HEK293 (cell line): ENCODE results near the gene TRIP4.

Experiments used
- GFI1B ChIP-seq: fragments of 450-650 bp; formaldehyde crosslinking; IDR thresholded peaks from 2 replicates; pipeline ENCODE4 v1.5.1; 2016; ENCODE audit warnings: missing biosample characterization, missing genetic modification characterization
- GLI2 ChIP-seq: fragments of 450-650 bp; formaldehyde crosslinking; IDR thresholded peaks from 2 replicates; pipeline ENCODE4; 2017; ENCODE audit warnings: missing biosample characterization, missing genetic modification characterization, low read depth, borderline replicate concordance
- KLF8 ChIP-seq: fragments of 450-650 bp; formaldehyde crosslinking; IDR thresholded peaks from 2 replicates; pipeline ENCODE4 v1.5.1; 2016; ENCODE audit warnings: missing biosample characterization, missing genetic modification characterization
- OSR2 ChIP-seq: fragments of 450-650 bp; formaldehyde crosslinking; IDR thresholded peaks from 2 replicates; pipeline ENCODE4 v1.5.1; 2016; ENCODE audit warnings: missing biosample characterization, missing genetic modification characterization
- OVOL3 ChIP-seq: fragments of 450-650 bp; formaldehyde crosslinking; IDR thresholded peaks from 2 replicates; pipeline ENCODE4 v1.5.1; 2016; ENCODE audit warnings: missing biosample characterization, missing genetic modification characterization
- PRDM1 ChIP-seq: fragments of 450-650 bp; formaldehyde crosslinking; IDR thresholded peaks from 2 replicates; pipeline ENCODE4; 2016; ENCODE audit warnings: missing biosample characterization, missing genetic modification characterization
- RBAK ChIP-seq: fragments of 450-650 bp; formaldehyde crosslinking; IDR thresholded peaks from 2 replicates; pipeline ENCODE4 v1.5.1; 2016; ENCODE audit warnings: missing biosample characterization, missing genetic modification characterization
- ZBTB7A ChIP-seq: fragments of 450-650 bp; formaldehyde crosslinking; IDR thresholded peaks from 2 replicates; pipeline ENCODE4 v1.5.1; 2016; ENCODE audit warnings: low read depth, missing biosample characterization, missing genetic modification characterization
- ZEB2 ChIP-seq: fragments of 450-650 bp; formaldehyde crosslinking; IDR thresholded peaks from 2 replicates; pipeline ENCODE4 v1.5.1; 2016; ENCODE audit warnings: missing biosample characterization, missing genetic modification characterization
- ZNF266 ChIP-seq: fragments of 450-650 bp; formaldehyde crosslinking; IDR thresholded peaks from 2 replicates; pipeline ENCODE4 v1.5.1; 2016; ENCODE audit warnings: missing biosample characterization, missing genetic modification characterization, low read depth
- ZNF354C ChIP-seq: fragments of 450-650 bp; formaldehyde crosslinking; IDR thresholded peaks from 2 replicates; pipeline ENCODE4 v1.5.1; 2016; ENCODE audit warnings: missing biosample characterization, missing genetic modification characterization, low read depth, borderline replicate concordance
- ZNF366 ChIP-seq: fragments of 450-650 bp; formaldehyde crosslinking; conservative IDR thresholded peaks from 2 replicates; pipeline ENCODE4 v1.5.1; 2016; ENCODE audit warnings: missing biosample characterization, missing genetic modification characterization
- ZNF530 ChIP-seq: fragments of 450-650 bp; formaldehyde crosslinking; IDR thresholded peaks from 2 replicates; pipeline ENCODE4 v1.5.1; 2016; ENCODE audit warnings: low read depth, missing biosample characterization, missing genetic modification characterization
- ZNF560 ChIP-seq: fragments of 450-650 bp; formaldehyde crosslinking; IDR thresholded peaks from 2 replicates; pipeline ENCODE4 v1.5.1; 2017; ENCODE audit warnings: missing biosample characterization, missing genetic modification characterization, borderline replicate concordance
- ZNF629 ChIP-seq: fragments of 450-650 bp; formaldehyde crosslinking; IDR thresholded peaks from 2 replicates; pipeline ENCODE4 v1.5.1; 2017; ENCODE audit warnings: missing biosample characterization, missing genetic modification characterization
- ZNF664 ChIP-seq: fragments of 450-650 bp; formaldehyde crosslinking; IDR thresholded peaks from 2 replicates; pipeline ENCODE4 v1.5.1; 2016; ENCODE audit warnings: missing biosample characterization, missing genetic modification characterization
- ZNF701 ChIP-seq: fragments of 450-650 bp; formaldehyde crosslinking; IDR thresholded peaks from 2 replicates; pipeline ENCODE4 v1.5.1; 2016; ENCODE audit warnings: missing biosample characterization, missing genetic modification characterization
- ZNF776 ChIP-seq: fragments of 450-650 bp; formaldehyde crosslinking; IDR thresholded peaks from 2 replicates; pipeline ENCODE4 v1.5.0; 2017; ENCODE audit warnings: missing biosample characterization, missing genetic modification characterization, borderline replicate concordance
- ZNF777 ChIP-seq: fragments of 450-650 bp; formaldehyde crosslinking; IDR thresholded peaks from 2 replicates; pipeline ENCODE4 v1.5.1; 2017; ENCODE audit warnings: missing biosample characterization, missing genetic modification characterization, borderline replicate concordance
- TF ChIP-seq, protein P1 (sequence below): fragments of 450-650 bp; formaldehyde crosslinking; IDR thresholded peaks from 2 replicates; pipeline ENCODE4 v1.5.1; 2017; ENCODE audit warnings: missing biosample characterization, missing genetic modification characterization
- TF ChIP-seq, protein P2 (sequence below): fragments of 450-650 bp; formaldehyde crosslinking; IDR thresholded peaks from 2 replicates; pipeline ENCODE4 v1.5.1; 2016; ENCODE audit warnings: missing biosample characterization, missing genetic modification characterization
- TF ChIP-seq, protein P3 (sequence below): fragments of 450-650 bp; formaldehyde crosslinking; IDR thresholded peaks from 2 replicates; pipeline ENCODE4 v1.5.1; 2016; ENCODE audit warnings: missing biosample characterization, missing genetic modification characterization
- TF ChIP-seq, protein P4 (sequence below): fragments of 450-650 bp; formaldehyde crosslinking; IDR thresholded peaks from 2 replicates; pipeline ENCODE4 v1.5.1; 2016; ENCODE audit warnings: missing biosample characterization, missing genetic modification characterization
- TF ChIP-seq, protein P5 (sequence below): IDR thresholded peaks from 2 replicates; pipeline ENCODE4 v1.6.1; 2011; ENCODE audit warnings: mild to moderate bottlenecking, low read depth, low read length, borderline replicate concordance
- TF ChIP-seq, protein P6 (sequence below): fragments of 450-650 bp; formaldehyde crosslinking; IDR thresholded peaks from 2 replicates; pipeline ENCODE4 v1.5.0; 2017; ENCODE audit warnings: missing biosample characterization, missing genetic modification characterization, borderline replicate concordance
- TF ChIP-seq, protein P7 (sequence below): fragments of 450-650 bp; formaldehyde crosslinking; IDR thresholded peaks from 2 replicates; pipeline ENCODE4 v1.5.1; 2017; ENCODE audit warnings: missing biosample characterization, missing genetic modification characterization
- TF ChIP-seq, protein P8 (sequence below): fragments of 450-650 bp; formaldehyde crosslinking; IDR thresholded peaks from 2 replicates; pipeline ENCODE4 v1.5.1; 2016; ENCODE audit warnings: missing biosample characterization, missing genetic modification characterization

The TRIP4 gene

DNA sequence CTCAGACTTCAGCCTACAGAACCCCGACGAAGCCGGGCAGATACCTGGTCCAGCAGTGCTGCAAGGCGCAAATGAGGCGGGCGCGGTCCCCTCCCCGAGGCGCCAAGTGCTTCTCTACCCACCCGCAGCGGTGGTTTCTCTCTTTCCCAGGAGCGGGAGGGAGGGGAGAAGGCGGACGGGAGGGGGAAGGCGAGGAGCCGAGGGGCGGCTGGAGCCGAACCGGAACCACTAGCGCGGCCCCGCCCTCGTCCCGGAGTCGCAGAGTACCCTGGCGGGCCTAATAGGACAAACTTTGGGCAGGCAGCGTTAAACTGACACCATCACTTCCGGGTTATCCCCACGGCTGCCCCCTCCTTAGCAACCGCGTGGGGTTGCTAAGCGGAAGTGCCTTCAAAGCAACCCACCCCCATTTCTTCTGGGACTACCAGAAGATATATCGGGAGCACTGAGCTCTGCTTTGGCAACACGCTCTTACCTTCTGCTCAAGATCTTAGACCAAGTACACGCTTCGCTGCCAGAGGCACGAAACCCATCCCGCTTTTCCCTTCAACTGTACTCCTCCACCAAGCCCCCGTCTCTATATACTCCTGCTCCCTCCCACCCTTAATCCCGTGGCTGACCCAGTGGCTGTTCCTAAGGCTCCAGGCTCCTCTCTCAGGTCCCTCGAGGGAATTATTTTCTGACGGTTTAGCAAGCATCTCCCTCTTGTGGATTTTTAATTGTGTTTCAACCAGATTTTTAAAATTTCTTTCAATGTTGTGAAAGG, 31.5 kb upstream of the TRIP4 start, which contains the start of gene CSNK1G1 (continued):
- no peak for TF ChIP-seq ZNF701
- TF ChIP-seq GFI1B, result no peak
- no peak for TF ChIP-seq ZNF777
- TF ChIP-seq ZEB2 (tag by site-specific recombination), result no peak; the same call in none of the 2 replicates
- no peak for TF ChIP-seq ZBTB7A (tag by site-specific recombination)
- TF ChIP-seq OVOL3, result no peak
- TF ChIP-seq KLF8 (tag by site-specific recombination), result peak; percentile 83
- no peak for TF ChIP-seq GLI2 (tag by site-specific recombination)
- no peak for TF ChIP-seq ZNF776 (tag by site-specific recombination)
- TF ChIP-seq, protein P1, sequence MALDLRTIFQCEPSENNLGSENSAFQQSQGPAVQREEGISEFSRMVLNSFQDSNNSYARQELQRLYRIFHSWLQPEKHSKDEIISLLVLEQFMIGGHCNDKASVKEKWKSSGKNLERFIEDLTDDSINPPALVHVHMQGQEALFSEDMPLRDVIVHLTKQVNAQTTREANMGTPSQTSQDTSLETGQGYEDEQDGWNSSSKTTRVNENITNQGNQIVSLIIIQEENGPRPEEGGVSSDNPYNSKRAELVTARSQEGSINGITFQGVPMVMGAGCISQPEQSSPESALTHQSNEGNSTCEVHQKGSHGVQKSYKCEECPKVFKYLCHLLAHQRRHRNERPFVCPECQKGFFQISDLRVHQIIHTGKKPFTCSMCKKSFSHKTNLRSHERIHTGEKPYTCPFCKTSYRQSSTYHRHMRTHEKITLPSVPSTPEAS (tag by site-specific recombination), result no peak
- TF ChIP-seq ZNF530 (tag by site-specific recombination), result no peak
- TF ChIP-seq, protein P2, sequence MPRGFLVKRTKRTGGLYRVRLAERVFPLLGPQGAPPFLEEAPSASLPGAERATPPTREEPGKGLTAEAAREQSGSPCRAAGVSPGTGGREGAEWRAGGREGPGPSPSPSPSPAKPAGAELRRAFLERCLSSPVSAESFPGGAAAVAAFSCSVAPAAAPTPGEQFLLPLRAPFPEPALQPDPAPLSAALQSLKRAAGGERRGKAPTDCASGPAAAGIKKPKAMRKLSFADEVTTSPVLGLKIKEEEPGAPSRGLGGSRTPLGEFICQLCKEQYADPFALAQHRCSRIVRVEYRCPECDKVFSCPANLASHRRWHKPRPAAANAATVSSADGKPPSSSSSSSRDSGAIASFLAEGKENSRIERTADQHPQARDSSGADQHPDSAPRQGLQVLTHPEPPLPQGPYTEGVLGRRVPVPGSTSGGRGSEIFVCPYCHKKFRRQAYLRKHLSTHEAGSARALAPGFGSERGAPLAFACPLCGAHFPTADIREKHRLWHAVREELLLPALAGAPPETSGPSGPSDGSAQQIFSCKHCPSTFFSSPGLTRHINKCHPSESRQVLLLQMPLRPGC (tag by site-specific recombination), result no peak
- TF ChIP-seq OSR2 (tag by site-specific recombination), result peak; percentile 60
- TF ChIP-seq, protein P3, sequence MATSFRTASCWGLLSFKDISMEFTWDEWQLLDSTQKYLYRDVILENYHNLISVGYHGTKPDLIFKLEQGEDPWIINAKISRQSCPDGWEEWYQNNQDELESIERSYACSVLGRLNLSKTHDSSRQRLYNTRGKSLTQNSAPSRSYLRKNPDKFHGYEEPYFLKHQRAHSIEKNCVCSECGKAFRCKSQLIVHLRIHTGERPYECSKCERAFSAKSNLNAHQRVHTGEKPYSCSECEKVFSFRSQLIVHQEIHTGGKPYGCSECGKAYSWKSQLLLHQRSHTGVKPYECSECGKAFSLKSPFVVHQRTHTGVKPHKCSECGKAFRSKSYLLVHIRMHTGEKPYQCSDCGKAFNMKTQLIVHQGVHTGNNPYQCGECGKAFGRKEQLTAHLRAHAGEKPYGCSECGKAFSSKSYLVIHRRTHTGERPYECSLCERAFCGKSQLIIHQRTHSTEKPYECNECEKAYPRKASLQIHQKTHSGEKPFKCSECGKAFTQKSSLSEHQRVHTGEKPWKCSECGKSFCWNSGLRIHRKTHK, result no peak
- TF ChIP-seq RBAK (tag by site-specific recombination), result no peak
- TF ChIP-seq ZNF354C (tag by site-specific recombination), result no peak
- TF ChIP-seq, protein P4, sequence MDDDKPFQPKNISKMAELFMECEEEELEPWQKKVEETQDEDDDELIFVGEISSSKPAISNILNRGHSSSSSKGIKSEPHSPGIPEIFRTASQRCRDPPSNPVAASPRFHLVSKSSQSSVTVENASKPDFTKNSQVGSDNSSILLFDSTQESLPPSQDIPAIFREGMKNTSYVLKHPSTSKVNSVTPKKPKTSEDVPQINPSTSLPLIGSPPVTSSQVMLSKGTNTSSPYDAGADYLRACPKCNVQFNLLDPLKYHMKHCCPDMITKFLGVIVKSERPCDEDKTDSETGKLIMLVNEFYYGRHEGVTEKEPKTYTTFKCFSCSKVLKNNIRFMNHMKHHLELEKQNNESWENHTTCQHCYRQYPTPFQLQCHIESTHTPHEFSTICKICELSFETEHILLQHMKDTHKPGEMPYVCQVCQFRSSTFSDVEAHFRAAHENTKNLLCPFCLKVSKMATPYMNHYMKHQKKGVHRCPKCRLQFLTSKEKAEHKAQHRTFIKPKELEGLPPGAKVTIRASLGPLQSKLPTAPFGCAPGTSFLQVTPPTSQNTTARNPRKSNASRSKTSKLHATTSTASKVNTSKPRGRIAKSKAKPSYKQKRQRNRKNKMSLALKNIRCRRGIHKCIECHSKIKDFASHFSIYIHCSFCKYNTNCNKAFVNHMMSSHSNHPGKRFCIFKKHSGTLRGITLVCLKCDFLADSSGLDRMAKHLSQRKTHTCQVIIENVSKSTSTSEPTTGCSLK (tag by site-specific recombination), result no peak
- no peak for TF ChIP-seq PRDM1 (tag by site-specific recombination)
- TF ChIP-seq, protein P5, sequence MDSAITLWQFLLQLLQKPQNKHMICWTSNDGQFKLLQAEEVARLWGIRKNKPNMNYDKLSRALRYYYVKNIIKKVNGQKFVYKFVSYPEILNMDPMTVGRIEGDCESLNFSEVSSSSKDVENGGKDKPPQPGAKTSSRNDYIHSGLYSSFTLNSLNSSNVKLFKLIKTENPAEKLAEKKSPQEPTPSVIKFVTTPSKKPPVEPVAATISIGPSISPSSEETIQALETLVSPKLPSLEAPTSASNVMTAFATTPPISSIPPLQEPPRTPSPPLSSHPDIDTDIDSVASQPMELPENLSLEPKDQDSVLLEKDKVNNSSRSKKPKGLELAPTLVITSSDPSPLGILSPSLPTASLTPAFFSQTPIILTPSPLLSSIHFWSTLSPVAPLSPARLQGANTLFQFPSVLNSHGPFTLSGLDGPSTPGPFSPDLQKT, result no peak
- TF ChIP-seq ZNF266 (tag by site-specific recombination), result no peak
- TF ChIP-seq, protein P6, sequence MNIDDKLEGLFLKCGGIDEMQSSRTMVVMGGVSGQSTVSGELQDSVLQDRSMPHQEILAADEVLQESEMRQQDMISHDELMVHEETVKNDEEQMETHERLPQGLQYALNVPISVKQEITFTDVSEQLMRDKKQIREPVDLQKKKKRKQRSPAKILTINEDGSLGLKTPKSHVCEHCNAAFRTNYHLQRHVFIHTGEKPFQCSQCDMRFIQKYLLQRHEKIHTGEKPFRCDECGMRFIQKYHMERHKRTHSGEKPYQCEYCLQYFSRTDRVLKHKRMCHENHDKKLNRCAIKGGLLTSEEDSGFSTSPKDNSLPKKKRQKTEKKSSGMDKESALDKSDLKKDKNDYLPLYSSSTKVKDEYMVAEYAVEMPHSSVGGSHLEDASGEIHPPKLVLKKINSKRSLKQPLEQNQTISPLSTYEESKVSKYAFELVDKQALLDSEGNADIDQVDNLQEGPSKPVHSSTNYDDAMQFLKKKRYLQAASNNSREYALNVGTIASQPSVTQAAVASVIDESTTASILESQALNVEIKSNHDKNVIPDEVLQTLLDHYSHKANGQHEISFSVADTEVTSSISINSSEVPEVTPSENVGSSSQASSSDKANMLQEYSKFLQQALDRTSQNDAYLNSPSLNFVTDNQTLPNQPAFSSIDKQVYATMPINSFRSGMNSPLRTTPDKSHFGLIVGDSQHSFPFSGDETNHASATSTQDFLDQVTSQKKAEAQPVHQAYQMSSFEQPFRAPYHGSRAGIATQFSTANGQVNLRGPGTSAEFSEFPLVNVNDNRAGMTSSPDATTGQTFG, result no peak
- no peak for TF ChIP-seq ZNF366
- no peak for TF ChIP-seq ZNF664 (tag by site-specific recombination)
- TF ChIP-seq, protein P7, sequence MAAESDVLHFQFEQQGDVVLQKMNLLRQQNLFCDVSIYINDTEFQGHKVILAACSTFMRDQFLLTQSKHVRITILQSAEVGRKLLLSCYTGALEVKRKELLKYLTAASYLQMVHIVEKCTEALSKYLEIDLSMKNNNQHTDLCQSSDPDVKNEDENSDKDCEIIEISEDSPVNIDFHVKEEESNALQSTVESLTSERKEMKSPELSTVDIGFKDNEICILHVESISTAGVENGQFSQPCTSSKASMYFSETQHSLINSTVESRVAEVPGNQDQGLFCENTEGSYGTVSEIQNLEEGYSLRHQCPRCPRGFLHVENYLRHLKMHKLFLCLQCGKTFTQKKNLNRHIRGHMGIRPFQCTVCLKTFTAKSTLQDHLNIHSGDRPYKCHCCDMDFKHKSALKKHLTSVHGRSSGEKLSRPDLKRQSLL (tag by site-specific recombination), result peak; percentile 90
- TF ChIP-seq, protein P8, sequence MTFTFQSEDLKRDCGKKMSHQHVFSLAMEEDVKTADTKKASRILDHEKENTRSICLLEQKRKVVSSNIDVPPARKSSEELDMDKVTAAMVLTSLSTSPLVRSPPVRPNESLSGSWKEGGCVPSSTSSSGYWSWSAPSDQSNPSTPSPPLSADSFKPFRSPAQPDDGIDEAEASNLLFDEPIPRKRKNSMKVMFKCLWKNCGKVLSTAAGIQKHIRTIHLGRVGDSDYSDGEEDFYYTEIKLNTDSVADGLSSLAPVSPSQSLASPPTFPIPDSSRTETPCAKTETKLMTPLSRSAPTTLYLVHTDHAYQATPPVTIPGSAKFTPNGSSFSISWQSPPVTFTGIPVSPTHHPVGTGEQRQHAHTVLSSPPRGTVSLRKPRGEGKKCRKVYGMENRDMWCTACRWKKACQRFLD (tag by site-specific recombination), result no peak
- no peak for TF ChIP-seq ZNF560
- peak; percentile 66 for TF ChIP-seq ZNF629 (tag by site-specific recombination)
